ENCODE data around the gene EPB41L1. TPM values are rescaled to one million over a fixed set of nuclear protein-coding genes. Genes with fewer than 3 reads are reported as not detected.

The EPB41L1 gene
- total RNA-seq, 1 experiment from 2014 or later: 134 TPM

GRCh38 chr20:36153204-36153603 is 1.3 kb upstream of the EPB41L1 start:
- Histone ChIP-seq H4K20me1 (ENCODE audit: insufficient read depth) (peaks cover 21% of the 10 kb centered on the region), H3K9me2 (ENCODE audit: insufficient read depth) (no peaks in the 10 kb centered on the region), H3F3A (ENCODE audit: insufficient read depth, low read depth) (peaks cover 28% of the 10 kb centered on the region), H3K36me3 (ENCODE audit: low read depth) (no peaks in the 10 kb centered on the region), H3K4me3 (no peak overlapping the region; the same call in 1 of the 2 replicates), H3K4me2 (peak overlapping the region; percentile 98), H2AFZ (no peak overlapping the region), H3K27me3 (ENCODE audit: insufficient read depth, low read depth) (no peaks in the 10 kb centered on the region), H3K4me1 (replicated peaks; ENCODE audit: insufficient read depth) (peaks cover 41% of the 10 kb centered on the region), H3K27ac (no peak overlapping the region), H3K79me2 (ENCODE audit: low read depth) (peaks cover 5% of the 10 kb centered on the region; the same call in 1 of the 2 replicates), H3K9me3 (ENCODE audit: insufficient read depth, low read depth) (no peaks in the 10 kb centered on the region)
- POLR2A ChIA-PET (ENCODE audit: unreplicated experiment): interaction anchor here (0.5 to 0.6 kb wide), 2 partner anchors 60 to 710 kb away, joined by 3 read pairs; a partner anchor contains a TSS
- no TSS peak for BruUV-seq (replicated peaks)
- intact Hi-C loops (cut with micrococcal nuclease; ENCODE audit: unreplicated experiment): no loop called here
- CTCF ChIA-PET: no interaction called here
- no peak for DNase-seq
- TF ChIP-seq CTCF (conservative IDR thresholded peaks at IDR 0.05) (no peak), EZH2 (IDR thresholded peaks at IDR 0.05; ENCODE audit: low read depth) (no peak)

- Histone ChIP-seq H3K27me3 (ENCODE audit: insufficient read depth, low read depth) (no peaks in the 10 kb centered on the region), H3K79me2 (ENCODE audit: low read depth) (peaks cover 13% of the 10 kb centered on the region; the same call in 1 of the 2 replicates), H4K20me1 (ENCODE audit: insufficient read depth) (peaks cover 25% of the 10 kb centered on the region), H3K27ac (peak overlapping the region; percentile 45), H3F3A (ENCODE audit: insufficient read depth, low read depth) (peaks cover 32% of the 10 kb centered on the region), H3K9me3 (ENCODE audit: insufficient read depth, low read depth) (no peaks in the 10 kb centered on the region), H2AFZ (peak overlapping the region; percentile 80), H3K4me2 (peak overlapping the region; percentile 98), H3K9me2 (ENCODE audit: insufficient read depth) (no peaks in the 10 kb centered on the region), H3K36me3 (ENCODE audit: low read depth) (no peaks in the 10 kb centered on the region), H3K4me1 (replicated peaks; ENCODE audit: insufficient read depth) (peaks cover 40% of the 10 kb centered on the region), H3K4me3 (peak overlapping the region; percentile 79)
- intact Hi-C loops (cut with micrococcal nuclease; ENCODE audit: unreplicated experiment): no loop called here
- ChIA-PET CTCF (no interaction called here), POLR2A (ENCODE audit: unreplicated experiment) (interaction anchor here (0.5 to 0.6 kb wide), 2 partner anchors 61 to 710 kb away, joined by 3 read pairs; a partner anchor contains a TSS)
- peak; percentile 72 to 89 for DNase-seq
- no peak for TF ChIP-seq CTCF (conservative IDR thresholded peaks at IDR 0.05)
- BruUV-seq (replicated peaks): TSS peak; percentile 70
Observed at GRCh38 chr20:36153736-36154699, 522 bp upstream of the EPB41L1 start.

GRCh38 chr20:36155629-36155971 is 1.1 kb downstream of the EPB41L1 start:
- TF ChIP-seq EZH2 (IDR thresholded peaks at IDR 0.05; ENCODE audit: low read depth) (no peak), CTCF (conservative IDR thresholded peaks at IDR 0.05) (no peak)
- Histone ChIP-seq H2AFZ (no peak overlapping the region), H3K9me3 (ENCODE audit: insufficient read depth, low read depth) (no peaks in the 10 kb centered on the region), H3K36me3 (ENCODE audit: low read depth) (no peaks in the 10 kb centered on the region), H3K27ac (no peak overlapping the region), H3F3A (ENCODE audit: insufficient read depth, low read depth) (peaks cover 35% of the 10 kb centered on the region), H3K79me2 (ENCODE audit: low read depth) (peaks cover 13% of the 10 kb centered on the region; the same call in 1 of the 2 replicates), H3K27me3 (ENCODE audit: insufficient read depth, low read depth) (no peaks in the 10 kb centered on the region), H3K9me2 (ENCODE audit: insufficient read depth) (no peaks in the 10 kb centered on the region), H3K4me3 (no peak overlapping the region), H4K20me1 (ENCODE audit: insufficient read depth) (peaks cover 25% of the 10 kb centered on the region), H3K4me1 (replicated peaks; ENCODE audit: insufficient read depth) (peaks cover 35% of the 10 kb centered on the region), H3K4me2 (peak overlapping the region; percentile 86)
- BruUV-seq (replicated peaks): no TSS peak
- intact Hi-C loops (cut with micrococcal nuclease; ENCODE audit: unreplicated experiment): no loop called here
- CTCF ChIA-PET: interaction anchor here (0.6 to 1.4 kb wide), 4 partner anchors 44 to 258 kb away, joined by 4 to 5 read pairs (median 5); no protein-coding TSS in a partner anchor
- DNase-seq: no peak
- POLR2A ChIA-PET (ENCODE audit: unreplicated experiment): no interaction called here
